Measurements from ENCODE around the gene SULF2.

DNA sequence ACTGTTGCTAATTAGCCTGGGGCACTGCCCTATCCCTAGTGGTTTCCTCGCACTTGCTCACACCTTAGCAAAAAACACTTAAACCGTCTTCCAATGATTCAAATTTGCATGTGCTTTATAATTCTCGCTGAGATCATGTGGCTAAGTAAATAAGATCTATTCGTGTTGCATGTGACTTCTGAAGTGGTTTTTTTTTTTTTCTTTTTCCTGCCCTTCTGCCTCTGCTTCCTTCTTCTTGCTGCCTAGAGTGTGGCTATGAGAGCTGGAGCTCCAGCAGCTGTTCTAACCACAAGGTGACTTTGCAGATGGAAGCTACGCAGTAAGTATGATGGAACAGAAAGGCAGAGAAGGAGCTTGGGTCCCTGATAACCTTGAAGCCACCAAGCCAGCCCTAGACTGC, 36.5 kb downstream of the SULF2 start:
- TF ChIP-seq POLR2A (IDR thresholded peaks at IDR 0.05) (no peak), CTCF (IDR thresholded peaks at IDR 0.05) (no peak)
